Colonic mucosa (tissue), 4 donors: ENCODE measurements around the gene WDFY4. TPM values are rescaled to one million over a fixed set of nuclear protein-coding genes. Genes with fewer than 3 reads are reported as not detected.

Experiments
- DNase-seq: peaks from one replicate; pipeline ENCODE4 v3.0.0-alpha.2; 2020
- H3K27ac ChIP-seq: fragments of 200-600 bp; one replicate; pipeline ENCODE4 v1.8.0; 2021
- H3K27me3 ChIP-seq: fragments of 200-600 bp; one replicate; pipeline ENCODE4 v1.8.0; 2021
- H3K36me3 ChIP-seq: fragments of 200-600 bp; one replicate; pipeline ENCODE4 v1.8.0; 2021
- H3K4me1 ChIP-seq: fragments of 200-600 bp; one replicate; pipeline ENCODE4 v1.8.0; 2021; ENCODE audit warnings: mild to moderate bottlenecking
- H3K4me3 ChIP-seq: fragments of 200-600 bp; one replicate; pipeline ENCODE4 v1.8.0; 2021
- H3K9ac ChIP-seq, 2 donors: one replicate each; pipeline ENCODE4 v1.7.0; 2013; ENCODE audit warnings: control low read depth in 2 of 2, low read depth in 2 of 2, low read length in 2 of 2
- H3K9me3 ChIP-seq: fragments of 200-600 bp; one replicate; pipeline ENCODE4 v1.8.0; 2021
- intact Hi-C: fragments of 100-400 bp; cut with DNase I; formaldehyde crosslinking; loops from one replicate; pipeline ENCODE4 v1.14.1; 2022
- total RNA-seq, 2 donors: library from RNA; stranded (reverse); fragmentation: NEBNext Ultra II Directional in 1 of 2; extraction: Animal tissue kit (Norgen Biotek cat#: 25700) in 1 of 2; gene quantifications; one replicate each; pipeline ENCODE4 v1.2.1, GENCODE V29; 2021
- TF ChIP-seq, protein P1 (sequence below): fragments of 200-600 bp; IDR thresholded peaks from one replicate; pipeline ENCODE4 v1.8.0; 2022; ENCODE audit warnings: antibody characterized with exemption, mild to moderate bottlenecking
- donor health status: healthy.
- donor health status: DM: no; HTN: no; CAD: no.
- donor health status: DM: no; HTN: no; CAD: no.

Gene WDFY4
- total RNA-seq, 2 donors from 2014 or later: 1.5 to 1.6 TPM

DNA sequence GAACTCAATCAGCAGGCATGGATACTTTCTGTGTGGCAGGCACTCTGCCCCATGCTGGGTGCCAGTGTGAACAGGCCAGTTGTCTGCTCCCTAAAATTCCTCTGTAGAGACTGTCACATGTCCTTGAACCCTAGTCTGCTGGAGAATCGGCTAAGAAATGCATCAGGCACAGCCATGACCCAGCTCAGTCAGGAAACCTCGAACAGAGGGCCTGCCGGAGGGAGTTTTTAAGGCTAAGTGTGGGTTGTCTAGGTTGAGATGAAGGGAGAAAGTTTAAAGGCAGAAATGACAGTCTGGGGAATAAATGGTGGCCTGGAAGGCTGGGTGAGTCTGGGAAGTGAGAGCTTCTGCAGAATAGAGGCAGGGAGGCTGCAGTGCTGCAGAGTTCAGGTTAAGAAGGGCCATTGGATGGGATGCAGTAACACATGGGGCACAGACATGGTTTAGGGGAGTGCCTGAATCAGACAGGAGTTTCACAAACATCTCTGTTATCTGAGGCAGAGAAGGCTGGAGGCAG is 45.3 kb downstream of the WDFY4 start:
- Histone ChIP-seq H3K27ac (no peak overlapping the region), H3K27me3 (no peaks in the 10 kb centered on the region), H3K36me3 (no peaks in the 10 kb centered on the region), H3K9ac (no peak overlapping the region), H3K4me1 (no peaks in the 10 kb centered on the region), H3K9me3 (no peaks in the 10 kb centered on the region), H3K4me3 (no peak overlapping the region)
- intact Hi-C loops: no loop called here
- no peak for DNase-seq
- TF ChIP-seq, protein P1, sequence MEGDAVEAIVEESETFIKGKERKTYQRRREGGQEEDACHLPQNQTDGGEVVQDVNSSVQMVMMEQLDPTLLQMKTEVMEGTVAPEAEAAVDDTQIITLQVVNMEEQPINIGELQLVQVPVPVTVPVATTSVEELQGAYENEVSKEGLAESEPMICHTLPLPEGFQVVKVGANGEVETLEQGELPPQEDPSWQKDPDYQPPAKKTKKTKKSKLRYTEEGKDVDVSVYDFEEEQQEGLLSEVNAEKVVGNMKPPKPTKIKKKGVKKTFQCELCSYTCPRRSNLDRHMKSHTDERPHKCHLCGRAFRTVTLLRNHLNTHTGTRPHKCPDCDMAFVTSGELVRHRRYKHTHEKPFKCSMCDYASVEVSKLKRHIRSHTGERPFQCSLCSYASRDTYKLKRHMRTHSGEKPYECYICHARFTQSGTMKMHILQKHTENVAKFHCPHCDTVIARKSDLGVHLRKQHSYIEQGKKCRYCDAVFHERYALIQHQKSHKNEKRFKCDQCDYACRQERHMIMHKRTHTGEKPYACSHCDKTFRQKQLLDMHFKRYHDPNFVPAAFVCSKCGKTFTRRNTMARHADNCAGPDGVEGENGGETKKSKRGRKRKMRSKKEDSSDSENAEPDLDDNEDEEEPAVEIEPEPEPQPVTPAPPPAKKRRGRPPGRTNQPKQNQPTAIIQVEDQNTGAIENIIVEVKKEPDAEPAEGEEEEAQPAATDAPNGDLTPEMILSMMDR: no peak

DNA sequence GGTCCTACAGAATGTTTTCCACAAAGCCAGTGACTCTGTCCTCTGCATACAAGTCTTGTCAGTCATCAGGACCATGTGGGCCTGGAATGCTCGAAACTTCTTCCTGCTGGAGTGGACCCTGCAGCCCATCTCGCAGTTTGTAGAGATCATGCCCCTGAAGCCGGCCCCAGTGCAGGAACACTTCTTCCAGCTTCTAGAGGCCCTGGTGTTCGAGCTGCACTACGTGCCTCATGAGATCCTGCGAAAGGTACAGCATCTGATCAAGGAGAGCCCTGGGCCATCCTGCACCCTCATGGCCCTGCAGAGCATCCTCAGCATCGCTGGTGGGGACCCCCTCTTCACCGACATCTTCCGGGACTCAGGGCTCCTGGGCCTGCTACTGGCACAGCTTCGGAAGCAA is 46.5 kb downstream of the WDFY4 start:
- Histone ChIP-seq H3K4me3 (no peak overlapping the region), H3K36me3 (no peaks in the 10 kb centered on the region), H3K4me1 (no peaks in the 10 kb centered on the region), H3K27me3 (peaks cover under 1% of the 10 kb centered on the region), H3K9me3 (no peaks in the 10 kb centered on the region), H3K9ac (no peak overlapping the region), H3K27ac (no peak overlapping the region)
- intact Hi-C loops: no loop called here
- TF ChIP-seq, protein P1: no peak
- no peak for DNase-seq

DNA sequence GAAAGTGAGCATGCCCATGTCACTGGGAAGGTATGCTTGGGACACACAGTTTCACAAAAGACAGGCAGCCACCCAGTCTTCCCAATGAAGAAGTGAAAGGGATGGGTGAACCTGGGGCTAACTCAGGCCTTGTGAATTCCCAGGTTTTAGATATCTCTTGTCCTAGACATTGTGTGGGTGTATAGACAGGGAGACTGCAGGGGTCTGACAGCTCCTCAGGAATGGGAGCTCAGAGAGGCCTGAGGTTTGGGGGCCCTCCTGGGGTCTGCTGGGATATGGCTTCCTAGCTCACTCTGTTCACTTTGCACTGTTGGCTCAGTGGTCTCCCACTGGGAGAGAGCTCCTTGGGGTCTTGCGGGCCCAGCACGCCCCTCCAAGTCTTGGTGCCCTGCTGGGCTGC is 47.0 kb downstream of the WDFY4 start:
- no peaks in the 10 kb centered on the region for H3K36me3 ChIP-seq
- peaks cover 3% of the 10 kb centered on the region for H3K27me3 ChIP-seq
- no peak overlapping the region for H3K27ac ChIP-seq
- no peak overlapping the region for H3K9ac ChIP-seq
- no peak for DNase-seq
- intact Hi-C loops: no loop called here
- no peaks in the 10 kb centered on the region for H3K9me3 ChIP-seq
- TF ChIP-seq, protein P1: no peak
- H3K4me3 ChIP-seq: no peak overlapping the region
- H3K4me1 ChIP-seq: no peaks in the 10 kb centered on the region

DNA sequence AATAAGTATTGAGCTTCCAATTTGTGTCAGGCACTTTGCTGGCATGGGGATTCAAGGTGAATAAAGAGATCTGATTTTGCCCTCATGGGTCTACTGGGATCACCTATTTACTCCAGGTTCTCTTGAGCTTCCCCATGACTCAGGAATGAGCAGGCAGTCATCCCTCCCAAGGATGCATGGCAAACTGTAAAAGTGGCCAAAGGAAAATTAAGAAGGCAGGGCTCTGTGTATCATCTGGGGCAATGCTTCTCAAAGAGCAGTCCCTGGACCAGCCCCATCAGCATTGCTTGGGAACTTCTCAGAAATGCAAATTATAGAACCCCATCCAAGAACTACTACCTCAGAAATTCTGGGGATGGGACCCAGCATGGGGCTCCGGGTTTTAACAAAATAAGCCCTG is 48.7 kb downstream of the WDFY4 start:
- Histone ChIP-seq H3K9ac (no peak overlapping the region), H3K36me3 (no peaks in the 10 kb centered on the region), H3K9me3 (no peaks in the 10 kb centered on the region), H3K4me3 (no peak overlapping the region), H3K27ac (no peak overlapping the region), H3K4me1 (no peaks in the 10 kb centered on the region), H3K27me3 (peaks cover 3% of the 10 kb centered on the region)
- TF ChIP-seq, protein P1: no peak
- no peak for DNase-seq
- intact Hi-C loops: no loop called here

GRCh38 chr10:48735836-48736390 is 51.2 kb downstream of the WDFY4 start:
- H3K27me3 ChIP-seq: peaks cover 3% of the 10 kb centered on the region
- no peak overlapping the region for H3K4me3 ChIP-seq
- no peaks in the 10 kb centered on the region for H3K9me3 ChIP-seq
- no peak overlapping the region for H3K9ac ChIP-seq
- DNase-seq: no peak
- TF ChIP-seq, protein P1: no peak
- intact Hi-C loops: no loop called here
- H3K4me1 ChIP-seq: no peaks in the 10 kb centered on the region
- H3K36me3 ChIP-seq: no peaks in the 10 kb centered on the region
- H3K27ac ChIP-seq: no peak overlapping the region
